Gastrocnemius medialis (tissue), 4 donors: ENCODE data around the gene PLCB1. TPM values are rescaled to one million over a fixed set of nuclear protein-coding genes. Genes with fewer than 3 reads are reported as not detected.

Source experiments
- ATAC-seq, 2 donors: fragments of 150-250 bp; one replicate each; pipeline ENCODE4 v1.9.1; 2016
- DNase-seq, 2 donors: peaks; one replicate each; pipeline ENCODE4 v3.0.0-alpha.2; 2019
- H3K27ac ChIP-seq, 4 donors: fragments of 200-600 bp; sonication (generic); 1 replicate in 1 of 4; 2 replicates in 3 of 4; pipeline ENCODE4 v1.5.1; 2016 to 2018; ENCODE audit warnings: mild to moderate bottlenecking in 2 of 4, moderate library complexity in 1 of 4
- H3K27me3 ChIP-seq, 3 donors: fragments of 200-600 bp; sonication (generic) in 2 of 3; 1 replicate in 1 of 3; 2 replicates in 2 of 3; pipeline versions ENCODE4 v1.5.1 to v1.6.0; 2016 to 2019; ENCODE audit warnings: mild to moderate bottlenecking in 1 of 3, moderate library complexity in 1 of 3
- H3K36me3 ChIP-seq, 2 donors: fragments of 200-600 bp; sonication (generic) in 1 of 2; one replicate each; pipeline ENCODE4 v1.5.1; 2017 to 2018
- H3K4me1 ChIP-seq, 2 donors: fragments of 200-600 bp; sonication (generic) in 1 of 2; one replicate each; pipeline ENCODE4 v1.5.1; 2016 to 2017; ENCODE audit warnings: mild to moderate bottlenecking in 2 of 2
- H3K4me3 ChIP-seq, 4 donors: fragments of 200-600 bp; sonication (generic) in 3 of 4; 1 replicate in 1 of 4; 2 replicates in 3 of 4; pipeline ENCODE4 v1.5.1; 2016 to 2019; ENCODE audit warnings: mild to moderate bottlenecking in 2 of 4
- H3K9me3 ChIP-seq, 3 donors: fragments of 200-600 bp; sonication (generic) in 2 of 3; 1 replicate in 1 of 3; 2 replicates in 2 of 3; pipeline ENCODE4 v1.5.1; 2016 to 2019
- CTCF ChIP-seq, 5 experiments: fragments of 450-650 bp in 3 of 5; fragments of 200-600 bp in 2 of 5; sonication (generic) in 2 of 5; IDR thresholded peaks in 4 of 5; conservative IDR thresholded peaks in 1 of 5; 1 replicate in 4 of 5; 2 replicates in 1 of 5; pipeline ENCODE4 v1.5.1; 2016 to 2019; ENCODE audit warnings: antibody characterized with exemption in 5 of 5, mild to moderate bottlenecking in 3 of 5, moderate library complexity in 3 of 5
- POLR2A ChIP-seq, 2 donors: fragments of 450-650 bp; IDR thresholded peaks; one replicate each; pipeline ENCODE4 v1.6.1; 2017; ENCODE audit warnings: antibody characterized with exemption in 2 of 2, mild to moderate bottlenecking in 2 of 2, moderate library complexity in 2 of 2
- in situ Hi-C, 4 donors: fragments of 200-750 bp; cut with MboI; loops; one replicate each; pipeline versions ENCODE4 v1.15.0 to v1.8.0; 2017; ENCODE audit warnings: low sequenced_read_pairs in 4 of 4
- intact Hi-C: fragments of 100-400 bp; cut with DNase I; formaldehyde crosslinking; loops from one replicate; pipeline ENCODE4 v1.15.1; 2023; ENCODE audit warnings: low total_unique reads
- total RNA-seq, 4 donors: library from RNA; depleted of rRNA; stranded (reverse); fragments of >200 nt; gene quantifications; one replicate each; pipeline versions ENCODE4 v1.1.0 to v1.2.3, GENCODE V29; 2016

PLCB1 gene
- total RNA-seq, 4 donors from 2014 or later, result 4.1 to 10.0 (median 7.6) TPM

DNA sequence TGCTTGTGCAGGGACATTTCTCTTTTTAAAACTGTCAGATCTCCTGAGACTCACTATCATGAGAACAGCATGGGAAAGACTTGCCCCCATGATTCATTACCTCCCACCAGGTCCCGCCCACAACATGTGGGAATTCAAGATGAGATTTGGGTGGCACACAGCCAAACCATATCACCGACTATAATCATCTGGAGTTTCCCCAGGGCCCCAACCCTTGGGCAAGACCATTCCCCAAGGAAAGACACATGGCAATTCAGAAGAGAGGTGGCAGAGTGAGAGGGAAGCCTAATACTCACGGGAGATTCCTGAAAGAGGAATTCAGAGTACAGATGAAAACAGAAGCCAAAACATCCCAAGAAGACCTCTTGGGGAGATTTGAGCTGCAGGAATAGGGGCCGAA is 645.8 kb downstream of the PLCB1 start:
- no peaks in the 10 kb centered on the region for H3K27me3 ChIP-seq
- no peak overlapping the region for H3K4me3 ChIP-seq
- H3K36me3 ChIP-seq, result no peaks in the 10 kb centered on the region
- ATAC-seq (no peak), DNase-seq (no peak)
- no peaks in the 10 kb centered on the region for H3K9me3 ChIP-seq
- TF ChIP-seq CTCF (IDR thresholded peaks at IDR 0.05 in 4 of 5, conservative IDR thresholded peaks at IDR 0.05 in 1 of 5) (no peak), POLR2A (IDR thresholded peaks at IDR 0.05) (no peak)
- in situ Hi-C loops (loop anchor here in 1 of 4 donors (25.0 kb wide), 1 partner anchor 109 kb away; no protein-coding TSS in a partner anchor), intact Hi-C loops (no loop called here)
- no peak overlapping the region for H3K27ac ChIP-seq
- H3K4me1 ChIP-seq, result no peaks in the 10 kb centered on the region

DNA sequence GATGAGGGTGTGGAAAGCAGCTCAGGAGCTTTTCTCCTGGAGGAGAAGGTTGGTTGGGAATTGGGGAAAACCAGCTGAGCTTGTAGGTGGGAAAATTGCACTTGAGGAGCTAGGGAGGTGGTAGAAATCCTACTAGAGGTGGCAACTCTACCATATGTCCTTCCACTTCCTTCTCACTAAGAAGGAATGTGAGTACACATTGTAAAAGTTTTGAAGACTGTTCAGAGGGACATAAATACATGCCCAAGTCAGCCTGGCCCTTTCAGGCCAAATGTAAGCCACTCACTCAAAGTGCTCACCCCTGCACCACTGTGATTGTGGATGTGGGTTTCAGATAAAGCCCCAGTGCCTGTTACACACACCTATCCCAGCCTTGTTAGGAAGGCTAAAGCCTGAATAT is 646.3 kb downstream of the PLCB1 start:
- TF ChIP-seq CTCF (IDR thresholded peaks at IDR 0.05 in 4 of 5, conservative IDR thresholded peaks at IDR 0.05 in 1 of 5) (no peak), POLR2A (IDR thresholded peaks at IDR 0.05) (no peak)
- no peak overlapping the region for H3K4me3 ChIP-seq
- no peak overlapping the region for H3K27ac ChIP-seq
- H3K36me3 ChIP-seq, result no peaks in the 10 kb centered on the region
- H3K27me3 ChIP-seq, result no peaks in the 10 kb centered on the region
- H3K4me1 ChIP-seq, result no peaks in the 10 kb centered on the region
- H3K9me3 ChIP-seq, result no peaks in the 10 kb centered on the region
- ATAC-seq (no peak), DNase-seq (no peak)
- intact Hi-C loops (no loop called here), in situ Hi-C loops (loop anchor here in 1 of 4 donors (25.0 kb wide), 1 partner anchor 109 kb away; no protein-coding TSS in a partner anchor)

- intact Hi-C loops, result no loop called here
- H3K4me3 ChIP-seq, result no peak overlapping the region
- no peaks in the 10 kb centered on the region for H3K27me3 ChIP-seq
- ATAC-seq (no peak), DNase-seq (no peak)
- H3K4me1 ChIP-seq, result no peaks in the 10 kb centered on the region
- in situ Hi-C loops, result loop anchor here in 1 of 4 donors (25.0 kb wide), 1 partner anchor 106 kb away; no protein-coding TSS in a partner anchor
- no peak overlapping the region for H3K27ac ChIP-seq
- H3K9me3 ChIP-seq, result no peaks in the 10 kb centered on the region
- no peak for TF ChIP-seq POLR2A (IDR thresholded peaks at IDR 0.05)
- TF ChIP-seq CTCF (IDR thresholded peaks at IDR 0.05 in 4 of 5, conservative IDR thresholded peaks at IDR 0.05 in 1 of 5), result no peak
- H3K36me3 ChIP-seq, result no peaks in the 10 kb centered on the region
These were observed 648.8 kb downstream of the PLCB1 start for GRCh38 chr20:8780915-8781314.

DNA sequence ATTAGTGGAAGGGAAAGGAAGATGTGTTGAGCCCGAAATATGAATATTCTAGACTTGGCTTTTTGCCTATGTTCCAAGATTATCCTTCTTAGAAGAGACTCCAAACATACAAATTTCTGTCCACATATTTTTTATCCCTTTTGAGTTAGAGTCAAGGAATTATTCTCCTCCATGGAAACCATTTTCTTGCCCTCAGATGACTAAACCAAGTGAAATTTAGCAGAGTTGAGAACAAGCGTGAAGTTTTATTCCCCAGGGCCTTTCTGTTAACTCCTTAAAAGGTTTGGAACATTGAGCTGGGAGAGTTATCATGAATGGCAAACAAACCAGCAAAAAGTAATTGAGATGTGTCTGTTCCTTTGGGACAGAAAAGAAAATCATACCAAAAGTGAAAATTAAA is 650.7 kb downstream of the PLCB1 start:
- in situ Hi-C loops (loop anchor here in 1 of 4 donors (25.0 kb wide), 1 partner anchor 104 kb away; no protein-coding TSS in a partner anchor), intact Hi-C loops (no loop called here)
- Histone ChIP-seq H3K27ac (peak overlapping the region in 1 of 4 donors; percentile 5), H3K27me3 (no peaks in the 10 kb centered on the region), H3K9me3 (no peaks in the 10 kb centered on the region), H3K36me3 (no peaks in the 10 kb centered on the region), H3K4me3 (no peak overlapping the region), H3K4me1 (no peaks in the 10 kb centered on the region)
- TF ChIP-seq POLR2A (IDR thresholded peaks at IDR 0.05), result no peak
- TF ChIP-seq CTCF (IDR thresholded peaks at IDR 0.05 in 4 of 5, conservative IDR thresholded peaks at IDR 0.05 in 1 of 5), result no peak
- no peak for ATAC-seq
- no peak for DNase-seq

- Histone ChIP-seq H3K4me1 (no peaks in the 10 kb centered on the region), H3K27me3 (no peaks in the 10 kb centered on the region), H3K9me3 (no peaks in the 10 kb centered on the region), H3K36me3 (no peaks in the 10 kb centered on the region), H3K27ac (no peak overlapping the region), H3K4me3 (no peak overlapping the region)
- no peak for DNase-seq
- in situ Hi-C loops (loop anchor here in 1 of 4 donors (25.0 kb wide), 1 partner anchor 104 kb away; no protein-coding TSS in a partner anchor), intact Hi-C loops (no loop called here)
- no peak for ATAC-seq
- no peak for TF ChIP-seq CTCF (IDR thresholded peaks at IDR 0.05 in 4 of 5, conservative IDR thresholded peaks at IDR 0.05 in 1 of 5)
- TF ChIP-seq POLR2A (IDR thresholded peaks at IDR 0.05), result no peak
These were observed 651.7 kb downstream of the PLCB1 start for GRCh38 chr20:8783734-8784133.
